Kidney epithelial cell (primary cell): ENCODE measurements around the gene RHOT1. TPM values are rescaled to one million over a fixed set of nuclear protein-coding genes. Genes with fewer than 3 reads are reported as not detected.
"Not testable (repeated sequence)": the region's sequence is repeated elsewhere in the genome, so short reads cannot be mapped to it uniquely, and the experiment has no call there.

Experiments used
- DNase-seq: peaks from one replicate; pipeline ENCODE4 v3.0.0-alpha.2; 2010; ENCODE audit warnings: low read depth
- H3K27me3 ChIP-seq: 2 replicates; pipeline ENCODE4 v1.6.0; 2011; ENCODE audit warnings: low read length; ENCODE audit not compliant: control insufficient read depth, insufficient read depth
- H3K36me3 ChIP-seq: 2 replicates; pipeline ENCODE4 v1.5.1; 2011; ENCODE audit warnings: low read length; ENCODE audit not compliant: control insufficient read depth, insufficient read depth
- H3K4me3 ChIP-seq: 2 replicates; pipeline ENCODE4 v1.5.1; 2011; ENCODE audit warnings: low read depth, mild to moderate bottlenecking, control low read depth, low read length
- total RNA-seq: library from RNA; depleted of rRNA; stranded (reverse); fragments of >200 nt; gene quantifications from 2 replicates; pipeline ENCODE4 v1.2.3, GENCODE V29; 2015
- TF ChIP-seq, protein P1 (sequence below): IDR thresholded peaks from 2 replicates; pipeline ENCODE4 v1.5.1; 2011; ENCODE audit warnings: mild to moderate bottlenecking, moderate library complexity, low read length, control low read depth, inconsistent platforms; ENCODE audit not compliant: insufficient read depth, poor library complexity, severe bottlenecking

Gene RHOT1
- total RNA-seq, 1 donor from 2014 or later, result 37.2 TPM

DNA sequence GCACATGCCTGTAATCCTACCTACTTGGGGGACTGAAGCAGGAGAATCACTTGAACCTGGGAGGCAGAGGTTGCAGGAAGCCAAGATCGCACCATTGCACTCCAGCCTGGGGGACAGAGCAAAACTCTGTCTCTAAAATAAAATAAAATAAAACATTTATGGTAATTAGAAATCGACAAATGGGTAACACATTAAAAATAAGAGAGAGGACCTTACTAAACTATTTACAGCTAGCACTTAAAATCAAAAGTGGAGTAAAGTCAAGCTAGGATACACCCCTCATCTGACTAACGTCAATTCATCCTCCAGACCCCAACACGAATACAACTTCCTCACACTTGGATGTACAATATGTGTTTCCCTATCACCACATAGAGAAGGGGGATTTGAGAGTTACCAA is 27.8 kb upstream of the RHOT1 start:
- DNase-seq, result no peak
- TF ChIP-seq, protein P1, sequence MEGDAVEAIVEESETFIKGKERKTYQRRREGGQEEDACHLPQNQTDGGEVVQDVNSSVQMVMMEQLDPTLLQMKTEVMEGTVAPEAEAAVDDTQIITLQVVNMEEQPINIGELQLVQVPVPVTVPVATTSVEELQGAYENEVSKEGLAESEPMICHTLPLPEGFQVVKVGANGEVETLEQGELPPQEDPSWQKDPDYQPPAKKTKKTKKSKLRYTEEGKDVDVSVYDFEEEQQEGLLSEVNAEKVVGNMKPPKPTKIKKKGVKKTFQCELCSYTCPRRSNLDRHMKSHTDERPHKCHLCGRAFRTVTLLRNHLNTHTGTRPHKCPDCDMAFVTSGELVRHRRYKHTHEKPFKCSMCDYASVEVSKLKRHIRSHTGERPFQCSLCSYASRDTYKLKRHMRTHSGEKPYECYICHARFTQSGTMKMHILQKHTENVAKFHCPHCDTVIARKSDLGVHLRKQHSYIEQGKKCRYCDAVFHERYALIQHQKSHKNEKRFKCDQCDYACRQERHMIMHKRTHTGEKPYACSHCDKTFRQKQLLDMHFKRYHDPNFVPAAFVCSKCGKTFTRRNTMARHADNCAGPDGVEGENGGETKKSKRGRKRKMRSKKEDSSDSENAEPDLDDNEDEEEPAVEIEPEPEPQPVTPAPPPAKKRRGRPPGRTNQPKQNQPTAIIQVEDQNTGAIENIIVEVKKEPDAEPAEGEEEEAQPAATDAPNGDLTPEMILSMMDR, result no peak
- no peaks in the 10 kb centered on the region for H3K36me3 ChIP-seq
- no peak overlapping the region for H3K4me3 ChIP-seq
- H3K27me3 ChIP-seq, result no peaks in the 10 kb centered on the region

DNA sequence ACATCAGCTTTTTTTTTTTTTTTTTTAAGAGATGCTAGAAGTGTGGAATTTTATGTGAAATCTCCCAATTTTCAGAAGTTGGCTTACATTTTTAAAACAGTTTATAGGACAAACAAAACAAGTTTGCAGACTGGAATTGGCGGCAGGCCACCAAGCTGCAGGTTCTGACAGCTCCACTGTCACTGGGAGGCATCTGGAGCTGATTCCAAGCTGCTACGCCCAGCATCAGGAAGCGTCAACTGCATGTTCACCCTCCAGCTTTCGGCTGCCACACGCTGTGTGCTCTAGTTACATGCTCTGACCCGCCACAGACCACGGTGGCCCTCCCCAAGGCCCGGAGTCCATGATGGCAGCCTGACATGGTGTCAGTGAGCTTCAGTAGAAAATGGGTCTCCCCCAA is 26.8 kb upstream of the RHOT1 start:
- H3K4me3 ChIP-seq, DNase-seq, H3K36me3 ChIP-seq, H3K27me3 ChIP-seq: not testable (repeated sequence)

DNA sequence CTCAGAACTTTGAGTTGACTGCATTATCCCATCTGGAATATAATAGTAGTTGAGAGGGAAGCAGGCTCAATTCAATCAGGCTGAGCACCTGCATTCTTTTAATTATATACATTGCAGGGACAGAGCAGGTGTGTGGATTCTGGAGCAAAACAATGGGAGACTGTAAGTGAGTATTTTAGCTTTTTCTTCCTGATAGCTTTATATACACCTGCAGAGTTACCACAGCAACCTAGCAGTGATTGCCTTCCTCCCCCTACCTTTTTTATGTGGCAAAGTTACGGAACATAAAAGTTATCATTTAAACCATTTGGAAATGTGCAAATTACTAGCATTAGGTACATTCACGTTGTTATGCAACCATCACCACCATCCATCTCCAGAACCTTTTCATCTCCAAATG is 25.4 kb upstream of the RHOT1 start:
- TF ChIP-seq, protein P1, result no peak
- Histone ChIP-seq H3K36me3 (no peaks in the 10 kb centered on the region), H3K4me3 (no peak overlapping the region), H3K27me3 (no peaks in the 10 kb centered on the region)
- DNase-seq, result no peak

DNA sequence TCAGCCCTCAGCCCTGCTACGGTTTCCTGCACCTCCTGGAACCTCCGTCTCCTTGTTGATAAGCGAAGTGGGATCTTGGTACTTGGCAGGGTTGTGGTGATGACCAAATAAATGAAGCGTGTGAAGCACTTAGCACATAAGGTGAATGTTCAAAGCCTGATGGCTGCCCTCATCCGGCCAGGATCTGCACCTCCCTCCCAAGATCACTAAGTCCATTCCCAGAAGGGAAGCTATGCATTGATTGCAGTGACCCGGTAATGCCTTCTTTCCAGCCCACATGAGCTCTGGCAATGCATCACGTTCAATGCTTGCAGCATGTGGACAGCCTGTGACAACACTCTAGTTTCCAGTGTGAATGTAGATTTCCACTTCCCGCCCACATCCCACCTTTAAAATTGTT is 24.9 kb upstream of the RHOT1 start:
- no peak overlapping the region for H3K4me3 ChIP-seq
- TF ChIP-seq, protein P1, result no peak
- H3K27me3 ChIP-seq, result no peaks in the 10 kb centered on the region
- DNase-seq, result no peak
- no peaks in the 10 kb centered on the region for H3K36me3 ChIP-seq

- DNase-seq, H3K4me3 ChIP-seq, H3K36me3 ChIP-seq, H3K27me3 ChIP-seq: not testable (repeated sequence)
Measured at GRCh38 chr17:32118088-32118487, 24.2 kb upstream of the RHOT1 start.

- Histone ChIP-seq H3K36me3 (no peaks in the 10 kb centered on the region), H3K27me3 (no peaks in the 10 kb centered on the region), H3K4me3 (no peak overlapping the region)
- TF ChIP-seq, protein P1, result no peak
- no peak for DNase-seq
Measured at GRCh38 chr17:32118835-32119234, 23.5 kb upstream of the RHOT1 start.

GRCh38 chr17:32120141-32120540 is 22.2 kb upstream of the RHOT1 start:
- no peak for DNase-seq
- no peaks in the 10 kb centered on the region for H3K36me3 ChIP-seq

More at GRCh38 chr17:32120141-32120540, 22.2 kb upstream of the RHOT1 start:
- TF ChIP-seq, protein P1, result no peak
- Histone ChIP-seq H3K27me3 (no peaks in the 10 kb centered on the region), H3K4me3 (no peak overlapping the region)
